ENCODE results near the gene PEDS1.
"Not testable (repeated sequence)": the region's sequence is repeated elsewhere in the genome, so short reads cannot be mapped to it uniquely, and the experiment has no call there.

The PEDS1 gene

DNA sequence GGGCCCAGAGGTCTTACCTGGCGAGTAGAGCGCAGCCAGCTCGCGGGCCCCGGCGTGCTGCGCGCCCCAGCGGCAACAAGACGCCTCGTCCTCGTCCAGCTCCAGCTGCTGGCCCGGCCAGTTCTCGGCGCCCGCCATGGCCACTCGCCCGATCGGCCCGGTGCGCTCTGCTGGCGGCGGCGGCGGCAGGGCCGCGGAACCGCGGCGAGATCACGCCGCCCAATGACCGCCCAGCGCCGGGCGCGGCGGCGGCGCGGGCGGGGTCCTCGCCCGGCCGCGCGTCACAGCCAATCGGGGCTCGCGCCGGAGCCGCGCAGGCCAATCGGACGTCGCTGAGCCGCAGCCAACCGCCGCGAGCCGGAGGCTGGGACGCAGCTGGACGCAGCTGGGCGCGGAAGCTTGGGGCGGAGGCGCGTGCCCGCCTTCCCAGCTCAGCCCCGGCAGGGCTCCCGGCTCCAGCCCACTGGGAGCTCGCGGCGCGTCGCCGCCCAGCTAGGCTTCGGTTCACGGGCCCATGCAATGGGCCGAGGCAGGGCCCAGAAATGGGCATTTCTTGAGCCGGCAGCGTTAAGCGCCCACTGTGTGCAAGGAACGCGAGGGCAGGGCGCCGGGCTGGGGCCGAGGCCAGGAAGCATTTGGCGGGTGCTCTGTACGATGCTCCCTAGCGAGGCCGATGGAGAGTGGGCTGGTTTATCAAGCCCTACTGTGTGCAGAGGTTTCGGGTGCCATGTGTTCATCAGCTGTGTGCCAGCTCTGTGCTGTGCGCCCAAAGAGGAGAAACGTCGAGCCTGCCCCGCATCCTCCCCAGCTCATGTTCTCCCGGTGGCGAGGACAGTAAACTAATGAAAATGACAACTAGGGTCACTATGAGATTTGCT is at the start of gene PEDS1:
TSS of gene PEDS1 (minus strand) at position 224 of the 878 bp plus-strand sequence. CDS start at position 138, 86 bp downstream.
- peak; percentile 40 to 78 for DNase-seq (ENCODE audit: low read depth in 2 of 2)

DNA sequence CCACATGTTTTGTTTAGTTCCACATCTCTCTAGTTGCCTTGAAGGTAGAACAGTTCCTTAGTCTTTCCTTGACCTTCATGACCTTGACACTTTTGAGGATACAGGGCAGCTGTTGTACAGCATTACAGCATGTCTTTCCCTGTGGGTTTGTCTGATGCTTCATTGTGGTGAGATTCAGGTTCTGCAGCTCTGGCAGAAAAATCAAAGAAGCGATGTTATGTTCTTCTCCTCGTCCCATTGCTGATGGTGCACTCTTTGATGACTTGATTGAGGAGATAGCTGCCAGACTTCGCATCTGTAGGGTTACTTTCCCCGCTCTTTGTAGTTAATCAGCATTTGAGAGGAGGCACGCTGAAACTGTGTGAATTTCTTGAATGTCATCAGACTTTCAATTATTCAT is 49.2 kb upstream of the PEDS1 start:
- DNase-seq (ENCODE audit: low read depth in 2 of 2): no peak

DNA sequence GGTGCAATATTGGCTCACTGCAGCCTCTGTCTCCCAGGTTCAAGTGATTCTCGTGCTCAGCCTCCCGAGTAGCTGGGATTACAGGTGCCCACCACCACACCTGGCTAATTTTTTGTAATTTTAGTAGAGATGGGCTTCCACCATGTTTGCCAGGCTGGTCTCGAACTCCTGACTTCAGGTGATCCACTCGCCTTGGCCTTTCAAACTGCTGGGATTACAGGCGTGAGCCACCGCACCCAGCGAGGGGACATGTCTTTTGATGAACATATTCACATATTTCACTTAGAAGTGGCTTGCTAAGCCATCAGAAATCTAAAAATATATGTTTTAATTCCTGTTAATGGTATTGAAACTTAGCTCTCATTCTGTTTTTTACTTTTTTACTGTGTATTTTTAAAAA is 48.2 kb upstream of the PEDS1 start:
- DNase-seq (ENCODE audit: low read depth in 2 of 2): not testable (repeated sequence)

DNA sequence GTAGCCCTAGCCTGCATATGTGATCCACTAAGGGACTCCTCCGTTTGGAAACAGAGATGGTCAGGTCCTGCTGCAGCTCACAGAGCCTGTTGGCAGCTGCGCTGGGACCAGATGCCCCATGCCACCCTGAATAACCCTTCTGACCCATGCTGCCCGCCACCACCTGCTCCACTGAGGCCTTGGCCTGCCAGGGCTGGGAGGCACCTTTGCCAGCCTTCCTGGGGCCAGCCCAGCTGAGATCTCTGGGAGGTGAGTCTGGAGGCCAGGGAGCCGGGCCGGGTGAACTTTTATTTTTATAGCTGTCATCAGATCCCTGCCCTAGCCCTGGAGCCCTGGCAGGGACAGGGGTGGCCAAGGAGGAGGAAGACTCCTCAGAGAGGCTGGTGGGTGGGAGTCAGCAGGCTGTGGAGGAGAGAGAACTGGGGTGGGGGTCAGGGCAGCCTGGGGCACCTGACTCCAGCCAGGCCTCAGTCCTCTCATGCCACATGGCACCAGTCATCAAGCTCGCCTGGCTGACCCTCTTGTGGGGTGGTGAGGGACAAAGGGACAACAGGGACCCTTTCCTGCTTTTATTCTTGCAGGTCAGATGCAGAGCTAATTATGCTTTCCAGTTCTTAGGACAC is 47.1 kb upstream of the PEDS1 start:
- no peak for DNase-seq (ENCODE audit: low read depth in 2 of 2)

DNA sequence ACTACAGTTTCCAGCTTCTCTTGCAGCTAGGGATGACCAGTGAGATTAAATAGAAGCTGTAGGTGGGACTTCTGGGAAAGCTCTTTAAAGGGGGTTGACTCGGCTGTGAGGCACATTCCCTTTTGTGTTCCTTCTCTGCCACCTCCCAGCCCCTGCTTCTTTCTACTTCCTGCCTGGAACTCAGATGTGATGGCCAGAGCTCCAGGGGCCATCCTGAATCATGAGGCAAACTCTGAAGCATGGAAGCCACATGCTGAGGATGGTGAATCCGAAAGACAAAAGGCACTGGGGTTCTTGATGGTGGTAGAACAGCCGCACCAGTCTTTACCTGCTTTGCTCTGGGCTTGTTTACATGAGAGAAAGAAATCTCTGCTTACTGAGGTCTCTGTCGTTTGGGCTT is 46.2 kb upstream of the PEDS1 start:
- DNase-seq (ENCODE audit: low read depth in 2 of 2): no peak

DNA sequence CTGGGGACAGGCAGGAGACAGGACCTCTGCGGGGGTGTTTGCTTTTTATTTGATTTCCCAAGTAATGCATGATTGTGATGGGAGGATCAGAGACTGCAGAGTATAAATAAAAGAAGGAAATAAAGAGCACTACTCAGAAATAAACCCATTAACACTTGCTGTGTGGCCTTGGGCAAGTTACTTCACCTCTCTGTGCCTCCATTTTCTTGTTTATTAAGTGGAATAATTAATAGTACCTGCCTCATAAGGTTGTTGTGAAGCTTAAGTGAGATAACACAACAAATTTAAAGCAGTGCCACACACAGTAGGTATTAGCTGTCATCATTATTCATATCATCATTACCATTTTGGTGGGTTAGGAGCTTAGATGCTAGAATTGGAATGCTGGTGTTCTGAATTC is 45.2 kb upstream of the PEDS1 start:
- DNase-seq (ENCODE audit: low read depth in 2 of 2): no peak

DNA sequence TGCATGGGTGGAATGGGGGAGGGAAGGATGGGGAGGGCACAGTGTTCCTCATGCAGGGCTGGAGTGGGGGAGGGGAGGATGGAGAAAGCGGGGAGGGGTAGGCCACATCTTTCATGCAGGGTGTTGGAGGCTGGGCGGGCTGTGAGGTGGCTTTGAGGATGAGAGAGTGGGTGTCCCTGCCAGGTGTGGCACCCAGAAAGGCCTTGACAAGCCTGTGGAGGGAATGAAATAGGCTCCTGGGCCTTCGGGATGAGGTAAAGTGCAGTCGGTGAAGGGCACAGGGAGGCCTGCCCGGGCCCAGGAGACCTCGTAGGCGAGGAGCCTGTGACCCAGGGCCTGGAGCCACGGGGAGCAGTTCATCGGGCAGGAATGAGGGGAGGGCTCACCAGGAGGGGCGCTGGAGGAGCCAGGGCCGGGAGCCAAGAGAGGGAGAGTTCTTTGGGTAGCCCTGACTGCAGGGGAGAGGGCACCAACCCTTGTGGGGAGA is 44.7 kb upstream of the PEDS1 start:
- DNase-seq (ENCODE audit: low read depth in 2 of 2): no peak

DNA sequence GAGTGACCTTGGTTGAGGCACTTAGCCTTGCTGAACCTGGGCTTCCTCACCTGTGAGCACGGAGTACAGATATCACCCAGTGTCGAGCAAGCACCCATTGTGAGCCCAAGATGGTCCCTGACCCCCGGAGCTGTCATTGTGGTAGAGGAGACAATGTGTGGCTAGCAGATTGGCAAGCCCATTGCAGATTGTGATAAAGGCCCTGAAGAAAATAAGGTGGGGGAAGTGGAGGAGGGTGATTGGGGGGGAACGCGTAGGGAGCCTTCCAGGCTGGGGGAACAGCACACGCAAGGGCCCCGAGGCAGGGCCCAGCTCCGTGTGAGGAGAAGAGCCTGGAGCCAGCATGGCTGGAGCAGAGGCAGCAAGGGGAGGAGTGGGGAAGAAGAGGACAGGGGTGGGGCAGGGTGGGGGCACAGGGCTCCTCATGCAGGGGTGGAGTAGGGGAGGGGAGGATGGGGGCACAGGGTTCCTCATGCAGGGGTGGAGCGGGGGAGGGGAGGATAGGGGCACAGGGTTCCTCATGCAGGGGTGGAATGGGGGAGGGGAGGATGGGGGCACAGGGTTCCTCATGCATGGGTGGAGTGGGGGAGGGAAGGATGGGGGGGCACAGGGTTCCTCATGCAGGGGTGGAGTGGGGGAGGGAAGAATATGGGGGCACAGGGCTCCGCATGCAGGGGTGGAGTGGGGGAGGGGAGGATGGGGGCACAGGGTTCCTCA is 44.1 kb upstream of the PEDS1 start:
- DNase-seq (ENCODE audit: low read depth in 2 of 2): no peak

DNA sequence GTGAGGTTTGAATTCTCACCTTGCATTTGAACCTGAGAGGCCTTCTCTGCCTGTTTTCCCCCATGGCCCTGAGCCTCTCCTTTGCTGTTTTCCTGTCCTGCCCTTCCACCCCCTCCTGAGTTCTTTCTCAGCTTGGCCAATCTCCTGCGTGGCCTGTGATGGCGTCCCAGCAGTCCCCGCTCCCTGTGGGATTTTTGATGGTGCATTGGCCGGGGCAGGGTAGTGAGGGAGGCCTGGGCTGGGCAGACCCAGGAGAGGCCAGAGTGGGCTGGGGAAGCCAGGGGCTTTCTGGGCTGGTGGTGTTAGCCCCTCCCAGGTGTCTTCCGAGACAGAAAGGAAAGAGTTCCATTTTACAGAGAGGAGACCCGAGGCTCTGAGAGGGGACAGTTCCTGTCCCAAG is 43.4 kb upstream of the PEDS1 start:
- DNase-seq (ENCODE audit: low read depth in 2 of 2): no peak

DNA sequence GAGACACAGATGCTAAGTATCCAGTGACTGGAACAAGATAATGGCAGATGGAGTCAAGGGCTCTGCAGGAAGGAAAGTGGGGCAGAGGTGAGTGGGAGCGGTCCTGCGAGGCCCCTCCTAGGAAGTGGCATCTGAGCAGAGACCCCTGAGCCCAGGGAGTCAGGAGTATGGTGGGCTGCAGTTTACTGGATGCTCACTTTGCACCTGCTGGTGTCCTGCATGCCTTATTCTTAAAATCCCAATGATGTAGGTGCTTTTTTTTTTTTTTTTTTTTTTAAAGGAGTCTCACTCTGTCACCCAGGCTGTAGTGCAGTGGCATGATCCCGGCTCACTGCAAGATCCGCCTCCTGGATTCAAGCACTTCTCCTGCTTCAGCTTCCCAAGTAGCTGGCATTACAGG is 42.7 kb upstream of the PEDS1 start:
- no peak for DNase-seq (ENCODE audit: low read depth in 2 of 2)

DNA sequence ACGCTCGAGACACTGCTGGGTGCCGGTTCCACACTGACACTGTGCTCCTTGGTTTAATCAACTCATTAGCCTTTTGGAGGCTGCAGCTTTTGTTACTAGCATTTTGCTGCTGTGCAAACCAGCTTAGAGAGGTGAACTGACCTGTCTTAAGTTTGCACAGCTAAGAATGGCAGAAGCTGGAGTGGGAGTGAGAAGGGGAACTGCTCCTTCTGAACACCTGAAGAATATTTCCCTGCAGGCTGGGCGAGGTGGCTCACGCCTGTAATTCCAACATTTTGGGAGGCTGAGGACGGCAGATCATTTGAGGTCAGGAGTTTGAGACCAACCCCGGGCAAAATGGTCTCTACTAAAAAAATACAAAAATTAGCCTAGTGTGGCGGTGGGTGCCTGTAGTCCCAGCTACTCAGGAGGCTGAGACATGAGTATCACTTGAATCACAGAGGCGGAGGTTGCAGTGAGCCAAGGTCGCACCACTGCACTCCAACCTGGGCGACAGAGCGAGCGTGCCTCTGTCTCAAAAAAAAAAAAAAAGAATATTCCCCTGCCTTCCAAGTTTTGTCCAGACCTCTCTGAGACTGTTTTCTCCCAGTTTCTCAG is 42.1 kb upstream of the PEDS1 start:
- no peak for DNase-seq (ENCODE audit: low read depth in 2 of 2)

DNA sequence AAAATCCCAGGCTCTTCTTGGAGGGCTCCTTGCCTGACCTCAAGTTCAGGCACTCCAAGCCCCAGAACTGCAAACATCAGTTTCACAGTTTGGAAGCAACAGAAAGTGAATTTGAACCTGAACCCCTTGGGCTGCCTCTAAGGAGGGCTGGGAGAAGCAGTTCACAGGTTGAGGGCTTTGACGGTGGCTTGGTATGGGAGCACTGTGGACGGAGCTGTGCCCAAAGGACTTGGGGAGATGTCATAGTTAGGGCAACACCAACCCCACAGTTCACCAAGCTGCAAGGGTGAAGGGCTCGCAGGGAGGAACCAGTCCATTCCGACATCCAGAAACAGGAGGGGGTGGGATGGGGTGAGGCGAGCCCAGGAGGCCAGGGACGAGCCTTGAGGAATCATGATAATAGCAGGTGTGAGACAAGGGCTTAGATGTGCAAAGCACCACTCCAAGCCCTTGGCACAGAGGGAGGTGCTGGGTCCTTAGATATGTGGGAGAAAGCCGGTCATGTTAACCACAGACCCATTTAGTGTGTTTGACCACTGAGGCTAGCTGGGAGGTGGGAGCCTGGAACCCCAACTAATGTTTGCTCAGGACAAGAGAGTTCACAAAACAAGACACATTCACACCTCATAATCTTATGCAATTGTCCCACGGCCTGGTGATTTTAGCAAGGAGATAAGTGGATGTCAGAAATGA is 41.5 kb upstream of the PEDS1 start:
- DNase-seq (ENCODE audit: low read depth in 2 of 2): no peak

DNA sequence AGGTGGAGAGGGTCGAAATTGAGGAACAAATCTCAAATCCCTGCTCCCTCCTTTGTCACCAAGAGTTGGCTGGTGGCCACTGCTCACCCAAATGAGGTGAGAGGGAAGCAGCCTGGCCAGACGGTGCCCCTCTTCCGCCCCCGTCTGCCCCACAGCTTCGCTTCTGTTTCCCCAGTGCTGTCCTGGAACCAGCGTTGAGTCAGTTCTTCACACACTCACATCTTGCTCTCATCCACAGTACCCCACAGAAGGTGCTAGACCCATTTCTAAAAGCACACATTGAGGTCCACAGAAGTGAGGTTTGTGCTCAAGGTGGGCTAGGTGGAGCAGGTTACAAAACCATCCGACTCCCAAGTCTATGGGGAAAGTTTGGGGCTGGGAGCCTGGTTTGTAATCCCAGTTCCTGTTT is 40.9 kb upstream of the PEDS1 start:
- no peak for DNase-seq (ENCODE audit: low read depth in 2 of 2)

DNA sequence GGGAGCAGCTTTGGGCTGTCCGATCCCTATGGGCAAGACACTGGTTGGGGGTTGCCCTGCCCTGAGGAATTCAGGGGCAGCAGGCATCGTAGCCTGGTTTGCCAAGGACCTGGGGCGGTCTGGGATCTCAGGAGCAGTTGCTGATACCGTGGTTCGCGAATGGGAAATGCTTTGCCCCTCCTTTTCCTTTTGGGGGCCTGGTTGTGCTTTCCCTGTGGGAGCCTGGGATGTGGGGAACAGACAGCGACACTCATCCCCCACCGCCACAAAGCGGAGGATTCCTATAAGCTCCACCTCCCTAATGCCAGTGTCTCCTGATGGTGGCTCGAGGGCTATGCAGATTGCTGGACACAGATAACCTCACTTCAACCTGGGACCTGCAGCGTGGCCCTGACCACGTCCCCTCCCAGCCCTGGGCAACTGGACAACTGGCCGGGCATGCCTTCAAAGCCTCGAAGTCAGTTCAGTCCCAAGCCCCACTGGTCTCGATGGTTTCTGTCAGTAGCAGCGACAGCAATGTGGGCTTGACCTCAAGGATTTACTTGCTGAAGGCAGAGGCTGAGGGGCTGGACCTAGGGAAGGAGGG is 40.4 kb upstream of the PEDS1 start:
- DNase-seq (ENCODE audit: low read depth in 2 of 2): no peak

DNA sequence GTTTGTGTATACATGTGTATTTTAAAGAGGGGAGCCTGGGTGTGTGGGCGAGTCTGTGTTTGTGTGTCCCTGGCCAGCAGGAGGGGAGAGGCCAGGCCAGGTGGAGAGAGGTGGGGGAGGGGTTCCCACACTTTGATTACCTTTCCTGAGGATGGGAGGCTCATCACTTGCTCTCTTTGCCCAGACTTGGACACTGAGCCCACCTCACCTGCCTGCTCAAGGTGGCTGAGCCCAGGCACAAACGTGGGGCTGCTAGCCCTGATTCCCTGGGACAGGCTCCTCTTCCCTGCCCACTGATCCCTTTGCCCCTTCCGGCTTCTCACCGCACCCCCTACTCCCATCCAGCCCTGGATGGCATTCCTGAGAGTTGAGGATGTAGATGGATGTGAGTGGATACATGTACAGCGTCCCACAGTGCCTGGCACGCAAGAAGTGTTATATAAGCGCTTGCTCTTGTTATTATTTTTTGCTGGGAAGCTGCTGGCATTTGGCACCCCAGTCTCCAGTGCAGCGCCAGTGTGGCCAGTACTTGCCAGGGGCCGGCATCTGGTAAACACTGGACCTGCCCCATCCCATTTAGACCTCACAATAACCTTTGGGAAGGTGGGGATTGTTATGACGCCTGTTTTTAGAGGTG is 39.8 kb upstream of the PEDS1 start:
- no peak for DNase-seq (ENCODE audit: low read depth in 2 of 2)

DNA sequence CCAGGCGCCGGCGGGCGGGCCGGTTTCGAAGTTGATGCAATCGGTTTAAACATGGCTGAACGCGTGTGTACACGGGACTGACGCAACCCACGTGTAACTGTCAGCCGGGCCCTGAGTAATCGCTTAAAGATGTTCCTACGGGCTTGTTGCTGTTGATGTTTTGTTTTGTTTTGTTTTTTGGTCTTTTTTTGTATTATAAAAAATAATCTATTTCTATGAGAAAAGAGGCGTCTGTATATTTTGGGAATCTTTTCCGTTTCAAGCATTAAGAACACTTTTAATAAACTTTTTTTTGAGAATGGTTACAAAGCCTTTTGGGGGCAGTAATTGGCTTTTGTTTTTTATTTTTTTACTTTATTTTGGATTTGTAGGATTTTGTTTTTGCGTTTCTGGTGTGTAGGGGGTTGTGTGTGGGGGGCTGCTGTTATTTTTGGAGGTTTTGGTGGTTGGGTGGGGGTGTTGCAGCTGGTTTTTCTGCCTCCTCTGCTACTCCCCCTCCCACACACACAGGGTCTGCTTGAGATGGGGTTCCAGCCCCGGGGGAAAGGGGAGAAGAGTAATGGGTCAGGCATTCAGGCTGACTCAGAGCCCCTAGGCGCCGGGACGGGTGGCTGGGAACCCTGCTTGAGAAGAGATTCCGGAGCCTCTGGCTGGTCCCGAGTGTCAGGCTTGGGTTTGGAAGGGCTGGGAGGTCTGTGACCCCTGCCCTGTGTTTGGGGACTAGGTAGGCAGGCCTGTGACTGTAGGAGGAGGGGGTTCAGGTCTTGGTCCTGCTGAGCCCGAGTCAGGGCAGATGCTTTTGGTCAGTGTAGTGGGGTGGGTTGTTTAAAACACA is 39.1 kb upstream of the PEDS1 start:
- DNase-seq (ENCODE audit: low read depth in 2 of 2): peak; percentile 78 to 81

DNA sequence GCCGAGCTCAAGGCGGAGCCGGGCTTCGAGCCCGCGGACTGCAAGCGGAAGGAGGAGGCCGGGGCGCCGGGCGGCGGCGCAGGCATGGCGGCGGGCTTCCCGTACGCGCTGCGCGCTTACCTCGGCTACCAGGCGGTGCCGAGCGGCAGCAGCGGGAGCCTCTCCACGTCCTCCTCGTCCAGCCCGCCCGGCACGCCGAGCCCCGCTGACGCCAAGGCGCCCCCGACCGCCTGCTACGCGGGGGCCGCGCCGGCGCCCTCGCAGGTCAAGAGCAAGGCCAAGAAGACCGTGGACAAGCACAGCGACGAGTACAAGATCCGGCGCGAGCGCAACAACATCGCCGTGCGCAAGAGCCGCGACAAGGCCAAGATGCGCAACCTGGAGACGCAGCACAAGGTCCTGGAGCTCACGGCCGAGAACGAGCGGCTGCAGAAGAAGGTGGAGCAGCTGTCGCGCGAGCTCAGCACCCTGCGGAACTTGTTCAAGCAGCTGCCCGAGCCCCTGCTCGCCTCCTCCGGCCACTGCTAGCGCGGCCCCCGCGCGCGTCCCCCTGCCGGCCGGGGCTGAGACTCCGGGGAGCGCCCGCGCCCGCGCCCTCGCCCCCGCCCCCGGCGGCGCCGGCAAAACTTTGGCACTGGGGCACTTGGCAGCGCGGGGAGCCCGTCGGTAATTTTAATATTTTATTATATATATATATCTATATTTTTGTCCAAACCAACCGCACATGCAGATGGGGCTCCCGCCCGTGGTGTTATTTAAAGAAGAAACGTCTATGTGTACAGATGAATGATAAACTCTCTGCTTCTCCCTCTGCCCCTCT is 38.2 kb upstream of the PEDS1 start:
- peak; percentile 26 to 54 for DNase-seq (ENCODE audit: low read depth in 2 of 2)

DNA sequence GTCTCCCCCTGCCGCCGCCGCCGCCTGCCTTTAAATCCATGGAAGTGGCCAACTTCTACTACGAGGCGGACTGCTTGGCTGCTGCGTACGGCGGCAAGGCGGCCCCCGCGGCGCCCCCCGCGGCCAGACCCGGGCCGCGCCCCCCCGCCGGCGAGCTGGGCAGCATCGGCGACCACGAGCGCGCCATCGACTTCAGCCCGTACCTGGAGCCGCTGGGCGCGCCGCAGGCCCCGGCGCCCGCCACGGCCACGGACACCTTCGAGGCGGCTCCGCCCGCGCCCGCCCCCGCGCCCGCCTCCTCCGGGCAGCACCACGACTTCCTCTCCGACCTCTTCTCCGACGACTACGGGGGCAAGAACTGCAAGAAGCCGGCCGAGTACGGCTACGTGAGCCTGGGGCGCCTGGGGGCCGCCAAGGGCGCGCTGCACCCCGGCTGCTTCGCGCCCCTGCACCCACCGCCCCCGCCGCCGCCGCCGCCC is 37.6 kb upstream of the PEDS1 start:
- peak; percentile 27 to 68 for DNase-seq (ENCODE audit: low read depth in 2 of 2)

All from stimulated activated CD8-positive, alpha-beta memory T cell treated with anti-CD3 and anti-CD28 coated beads, Interleukin-7, amount 100 ng/mL, for 4 hours (primary cell).